Muscle of leg (tissue), 11 donors: Measurements from ENCODE around the gene DNHD1. TPM values are rescaled to one million over a fixed set of nuclear protein-coding genes. Genes with fewer than 3 reads are reported as not detected.
A peak's percentile ranks its signal among the peaks of the same experiment; 100 is the strongest.
"Not testable (repeated sequence)": the region's sequence is repeated elsewhere in the genome, so short reads cannot be mapped to it uniquely, and the experiment has no call there.

Experiments
- DNase-seq: peaks from one replicate; pipeline ENCODE4 v3.0.0; 2013
- H3K27ac ChIP-seq: one replicate; pipeline ENCODE4 v1.5.1; 2013; ENCODE audit warnings: mild to moderate bottlenecking, low read length, control low read depth
- H3K27me3 ChIP-seq: one replicate; pipeline ENCODE4 v1.6.1; 2013; ENCODE audit warnings: low read length; ENCODE audit not compliant: control insufficient read depth, insufficient read depth
- H3K36me3 ChIP-seq: one replicate; pipeline ENCODE4 v1.6.1; 2013; ENCODE audit warnings: low read length; ENCODE audit not compliant: control insufficient read depth, insufficient read depth
- H3K4me1 ChIP-seq: one replicate; pipeline ENCODE4 v1.6.1; 2013; ENCODE audit warnings: low read length; ENCODE audit not compliant: control insufficient read depth, insufficient read depth
- H3K4me3 ChIP-seq: one replicate; pipeline ENCODE4 v1.5.1; 2013; ENCODE audit warnings: low read length, control low read depth
- H3K9me3 ChIP-seq: replicated peaks from 2 replicates; pipeline ENCODE4 v1.6.1; 2013; ENCODE audit warnings: low read depth, low read length; ENCODE audit not compliant: control insufficient read depth
- WGBS: methylation state at CpG from one replicate; pipeline ENCODE4 v1.1.5; 2013; ENCODE audit warnings: missing lambda C conversion rate; ENCODE audit not compliant: insufficient coverage; 5-methylcytosine and 5-hydroxymethylcytosine counted together
- polyA plus RNA-seq, 8 donors: library from polyadenylated mRNA; unstranded; fragments of 120-200 nt; gene quantifications; one replicate each; pipeline versions ENCODE4 v1.2.1 to v1.2.3, GENCODE V29; 2013; ENCODE audit warnings: inconsistent platforms in 1 of 8, low replicate concordance in 1 of 8; ENCODE audit not compliant: insufficient read length in 8 of 8, insufficient read depth in 1 of 8
- total RNA-seq: library from RNA; stranded (reverse); fragments of 120-200 nt; gene quantifications from one replicate; pipeline ENCODE4 v1.2.4, GENCODE V29; 2013

Gene DNHD1
- total and polyA plus RNA-seq, 9 donors, result 3.3 to 10.7 (median 6.5) TPM

DNA sequence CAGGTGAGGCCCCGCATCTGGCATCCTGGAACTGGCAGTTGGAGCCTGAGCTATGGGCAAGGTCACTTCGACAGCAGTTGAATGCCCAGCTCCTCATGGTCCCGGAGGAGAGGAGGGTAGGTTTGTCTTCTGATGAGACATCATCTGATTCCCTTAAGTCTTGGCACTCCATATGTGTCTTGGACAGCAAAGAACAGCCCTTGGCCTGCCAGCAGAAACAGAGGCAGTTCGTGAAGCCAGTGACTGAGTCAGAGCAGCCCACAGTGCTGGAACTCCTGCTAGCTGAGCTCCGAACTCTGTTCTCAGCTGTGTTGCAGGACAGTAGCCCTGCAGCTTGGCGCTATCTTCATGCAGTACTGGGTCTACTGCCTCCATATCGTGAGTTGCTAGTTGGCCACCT is 1.0 kb downstream of the DNHD1 start:
- 72% methylated on average over 7 of the region's 7 CpGs for WGBS
- no peak overlapping the region for H3K27ac ChIP-seq

DNA sequence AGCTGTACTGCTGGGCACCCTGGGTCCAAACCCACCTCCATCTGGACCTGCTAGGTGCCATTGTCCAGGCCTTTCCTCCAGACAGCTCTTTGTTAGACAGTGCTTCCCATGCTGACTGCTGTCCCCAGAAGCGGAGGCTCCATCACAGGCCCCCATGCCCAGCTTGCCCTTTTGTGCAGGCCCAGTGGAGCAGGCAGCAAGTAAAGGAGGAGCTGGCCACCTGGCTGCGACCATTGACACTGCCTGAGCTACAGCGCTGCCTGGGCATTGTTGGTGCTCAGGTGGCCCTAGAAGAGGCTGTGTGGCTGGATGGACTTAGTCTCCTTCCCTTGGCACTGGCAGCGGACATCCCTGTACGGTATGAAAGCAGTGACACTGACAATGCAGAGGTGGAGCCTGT is 1.5 kb downstream of the DNHD1 start:
- H3K27me3 ChIP-seq, result no peaks in the 10 kb centered on the region
- no peak for DNase-seq
- WGBS, result 83% methylated on average over 2 of the region's 5 CpGs
- peaks cover 9% of the 10 kb centered on the region for H3K4me1 ChIP-seq
- H3K27ac ChIP-seq, result no peak overlapping the region
- H3K4me3 ChIP-seq, result no peak overlapping the region
- H3K36me3 ChIP-seq, result peaks cover 23% of the 10 kb centered on the region
- no peaks in the 10 kb centered on the region for H3K9me3 ChIP-seq

More for the DNA sequence above, 1.0 kb downstream of the DNHD1 start:
- H3K9me3 ChIP-seq, result no peaks in the 10 kb centered on the region
- no peak for DNase-seq
- no peaks in the 10 kb centered on the region for H3K27me3 ChIP-seq
- H3K4me1 ChIP-seq, result peaks cover 9% of the 10 kb centered on the region
- H3K36me3 ChIP-seq, result peaks cover 23% of the 10 kb centered on the region
- H3K4me3 ChIP-seq, result no peak overlapping the region

DNA sequence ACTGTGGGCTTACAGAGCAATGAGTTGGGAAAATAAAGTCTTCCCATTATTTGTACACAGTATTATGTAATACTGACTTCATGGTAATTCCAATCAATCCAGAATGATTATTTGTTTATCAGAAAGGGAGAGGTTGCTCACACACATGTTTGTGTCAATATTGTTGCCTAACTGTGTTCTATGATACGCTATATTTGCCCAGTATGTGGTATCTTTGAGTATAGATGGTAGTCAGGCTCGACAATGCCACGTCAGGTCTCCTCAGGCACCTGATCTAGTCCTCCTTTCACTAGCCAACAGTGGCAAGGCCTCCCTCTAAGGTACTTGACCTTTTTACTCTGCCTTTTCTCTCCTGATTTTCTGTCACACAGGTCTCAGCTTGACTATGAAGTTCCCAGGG is 5.3 kb downstream of the DNHD1 start:
- DNase-seq, result no peak
- H3K27me3 ChIP-seq, result no peaks in the 10 kb centered on the region
- no peaks in the 10 kb centered on the region for H3K9me3 ChIP-seq
- H3K36me3 ChIP-seq, result peaks cover 22% of the 10 kb centered on the region
- WGBS, result no CpG with 5 or more reads among the region's 3 CpGs
- H3K4me3 ChIP-seq, result no peak overlapping the region
- H3K4me1 ChIP-seq, result peaks cover 3% of the 10 kb centered on the region
- H3K27ac ChIP-seq, result no peak overlapping the region

DNA sequence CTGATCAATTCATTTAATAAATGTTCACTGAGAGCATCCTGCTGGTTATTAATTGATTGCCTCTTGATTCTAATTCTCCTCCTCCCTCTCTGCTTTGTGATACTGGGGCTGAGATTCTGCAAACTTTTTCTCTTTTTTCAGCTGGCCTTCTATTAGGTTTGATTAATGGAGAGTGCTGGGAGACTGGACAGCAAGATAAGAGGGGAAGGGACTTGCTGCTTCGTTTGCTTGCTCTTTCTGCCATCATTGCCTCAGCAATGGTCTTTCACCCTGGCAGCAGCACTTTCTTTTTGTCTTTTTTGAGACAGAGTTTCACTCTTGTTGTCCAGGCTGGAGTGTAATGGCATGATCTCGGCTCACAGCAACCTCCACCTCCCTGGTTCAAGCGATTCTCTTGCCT is 7.1 kb downstream of the DNHD1 start:
- Histone ChIP-seq H3K4me3 (no peak overlapping the region), H3K4me1 (no peaks in the 10 kb centered on the region), H3K27me3 (no peaks in the 10 kb centered on the region), H3K27ac (no peak overlapping the region), H3K9me3 (no peaks in the 10 kb centered on the region), H3K36me3 (peaks cover 18% of the 10 kb centered on the region)
- DNase-seq, result no peak
- WGBS, result 100% methylated on average over 1 of the region's 3 CpGs

DNA sequence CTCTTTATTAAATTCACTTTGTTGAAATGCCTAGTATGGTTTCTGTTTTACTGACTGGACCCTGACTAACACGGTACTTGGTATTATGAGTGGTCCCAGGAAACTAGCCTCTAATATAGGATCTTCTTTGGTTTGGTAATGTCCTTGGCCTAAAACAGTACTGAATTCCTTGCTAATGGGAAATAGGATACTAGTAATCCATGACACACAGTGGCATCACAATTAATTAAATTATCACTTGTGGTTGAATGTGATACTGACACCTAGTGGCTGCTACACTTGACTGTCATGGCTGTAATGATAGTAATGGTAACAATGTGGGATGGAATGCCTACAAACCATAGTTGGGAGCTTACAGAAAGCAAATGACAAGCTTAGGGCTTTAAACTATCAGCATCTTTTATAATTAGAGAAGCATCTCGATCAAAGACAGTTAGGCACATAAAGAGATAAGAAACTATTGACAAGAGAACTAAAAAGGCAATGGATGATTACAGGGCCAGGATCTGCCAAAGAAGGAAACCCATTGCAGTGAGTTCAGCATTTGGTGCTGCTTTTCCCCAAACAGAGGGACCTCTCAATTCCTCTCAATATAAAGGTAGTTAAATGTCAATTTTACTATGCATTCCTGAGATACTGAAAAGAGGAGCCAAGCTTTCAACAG is 8.6 kb downstream of the DNHD1 start:
- DNase-seq, result peak; percentile 37
- Histone ChIP-seq H3K9me3 (no peaks in the 10 kb centered on the region), H3K27ac (no peak overlapping the region), H3K4me1 (no peaks in the 10 kb centered on the region), H3K27me3 (no peaks in the 10 kb centered on the region), H3K4me3 (no peak overlapping the region), H3K36me3 (peaks cover 15% of the 10 kb centered on the region)
- no CpG with 5 or more reads among the region's 2 CpGs for whole genome bisulfite sequencing

GRCh38 chr11:6516865-6517264 is 19.8 kb downstream of the DNHD1 start:
- Histone ChIP-seq H3K36me3 (peaks cover 17% of the 10 kb centered on the region), H3K27me3 (no peaks in the 10 kb centered on the region), H3K9me3 (no peaks in the 10 kb centered on the region), H3K4me1 (no peaks in the 10 kb centered on the region), H3K4me3 (no peak overlapping the region), H3K27ac (no peak overlapping the region)
- no peak for DNase-seq

DNA sequence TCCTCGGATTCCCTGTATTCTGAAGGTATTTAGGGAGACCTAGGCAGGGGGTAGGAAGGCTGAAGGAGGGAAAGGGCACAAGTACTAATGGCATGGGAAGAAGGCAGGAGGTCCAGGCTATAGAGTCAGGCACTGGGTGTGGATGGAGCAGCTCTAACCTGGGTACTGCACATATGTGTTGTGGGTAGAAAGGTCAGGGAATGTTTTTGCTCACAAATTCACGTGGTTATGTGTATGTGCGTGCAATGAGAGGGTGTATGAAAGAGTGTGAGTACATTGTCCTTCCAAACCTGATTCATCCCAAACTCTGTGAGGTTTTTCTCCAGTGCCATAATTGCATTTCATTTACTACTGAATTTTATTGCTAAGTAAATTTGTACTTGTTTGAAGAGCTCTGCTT is 23.2 kb downstream of the DNHD1 start:
- Histone ChIP-seq H3K36me3 (peaks cover 19% of the 10 kb centered on the region), H3K9me3 (no peaks in the 10 kb centered on the region), H3K4me1 (no peaks in the 10 kb centered on the region), H3K27ac (no peak overlapping the region), H3K27me3 (no peaks in the 10 kb centered on the region), H3K4me3 (no peak overlapping the region)
- 89% methylated on average over 1 of the region's 3 CpGs for WGBS
- no peak for DNase-seq

DNA sequence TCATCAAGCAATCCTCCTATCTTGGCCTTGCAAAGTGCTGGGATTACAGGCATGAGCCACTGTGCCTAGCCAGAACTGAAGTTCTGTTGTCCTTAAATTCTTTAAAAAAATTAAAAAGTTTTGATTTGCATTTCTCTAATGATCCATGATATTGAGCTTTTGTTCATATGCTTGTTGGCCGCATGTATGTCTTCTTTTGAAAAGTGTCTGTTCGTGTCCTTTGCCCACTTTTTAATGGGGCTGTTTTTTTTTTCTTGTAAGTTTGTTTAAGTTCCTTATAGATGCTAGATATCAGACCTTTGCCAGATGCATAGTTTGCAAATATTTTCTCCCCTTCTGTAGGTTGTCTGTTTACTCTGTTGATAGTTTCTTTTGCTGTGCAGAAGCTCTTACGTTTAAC is 24.9 kb downstream of the DNHD1 start:
- H3K36me3 ChIP-seq, result peaks cover 19% of the 10 kb centered on the region
- not testable (repeated sequence) for H3K4me1 ChIP-seq, H3K27me3 ChIP-seq, H3K27ac ChIP-seq, H3K4me3 ChIP-seq, H3K9me3 ChIP-seq, DNase-seq
- WGBS, result 80% methylated on average over 1 of the region's 3 CpGs

- no peaks in the 10 kb centered on the region for H3K9me3 ChIP-seq
- DNase-seq, result no peak
- WGBS, result no CpG with 5 or more reads among the region's 1 CpG
- H3K4me3 ChIP-seq, result no peak overlapping the region
- no peaks in the 10 kb centered on the region for H3K27me3 ChIP-seq
- peaks cover 19% of the 10 kb centered on the region for H3K36me3 ChIP-seq
- H3K27ac ChIP-seq, result no peak overlapping the region
- H3K4me1 ChIP-seq, result no peaks in the 10 kb centered on the region
Observed at GRCh38 chr11:6523253-6523652, 26.2 kb downstream of the DNHD1 start.

GRCh38 chr11:6526411-6527135 is 29.5 kb downstream of the DNHD1 start:
- no peak overlapping the region for H3K27ac ChIP-seq
- DNase-seq, result no peak
- WGBS, result no CpG with 5 or more reads among the region's 3 CpGs
- no peaks in the 10 kb centered on the region for H3K27me3 ChIP-seq
- no peaks in the 10 kb centered on the region for H3K4me1 ChIP-seq
- H3K36me3 ChIP-seq, result peaks cover 12% of the 10 kb centered on the region
- no peak overlapping the region for H3K4me3 ChIP-seq
- no peaks in the 10 kb centered on the region for H3K9me3 ChIP-seq
